ENCODE data around the gene TMEM51. TPM values are rescaled to one million over a fixed set of nuclear protein-coding genes. Genes with fewer than 3 reads are reported as not detected.

TMEM51 gene
- total and polyA plus RNA-seq, 2 of the 4 experiments (the other 2 are of a cell fraction), result 2.7 to 10.2 TPM

GRCh38 chr1:15104768-15105167, 48.8 kb upstream of the TMEM51 start:
- dilution Hi-C loops (cut with HindIII; ENCODE audit: low sequenced_read_pairs, unreplicated experiment) (no loop called here), intact Hi-C loops (cut with micrococcal nuclease) (loop anchor here (2.0 kb wide), 1 partner anchor 992 kb away; no protein-coding TSS in a partner anchor), in situ Hi-C loops (cut with MboI; ENCODE audit: low sequenced_read_pairs) (no loop called here)
- Histone ChIP-seq H3K4me1 (ENCODE audit: control insufficient read depth, insufficient read depth, low read length) (no peaks in the 10 kb centered on the region), H3K9me1 (ENCODE audit: insufficient read depth, low read length) (no peaks in the 10 kb centered on the region), H3K14ac (replicated peaks; ENCODE audit: low read depth, low read length) (no peak overlapping the region), H3K4ac (ENCODE audit: low read depth, low read length) (no peak overlapping the region), H4K5ac (ENCODE audit: low read depth, low read length) (no peak overlapping the region), H2BK120ac (ENCODE audit: low read depth, low read length) (no peak overlapping the region), H2AK9ac (replicated peaks; ENCODE audit: low read depth, low read length, poor library complexity) (no peak overlapping the region), H2BK20ac (ENCODE audit: low read depth, low read length) (no peak overlapping the region), H2AFZ (replicated peaks; ENCODE audit: low read length, poor library complexity) (no peak overlapping the region), H2AK5ac (ENCODE audit: low read depth, low read length) (no peak overlapping the region), H3K9me3 (ENCODE audit: control insufficient read depth, insufficient read depth, low read length) (no peaks in the 10 kb centered on the region), H4K8ac (ENCODE audit: low read depth in 2 of 2, low read length in 2 of 2) (no peak overlapping the region), H3K4me3 (ENCODE audit: insufficient read depth, low read depth, low read length) (no peak overlapping the region), H2BK5ac (ENCODE audit: low read depth, low read length, poor library complexity, severe bottlenecking) (no peak overlapping the region), H3K36me3 (ENCODE audit: control insufficient read depth, insufficient read depth, low read length) (no peaks in the 10 kb centered on the region), H3K79me1 (ENCODE audit: low read depth in 1 of 2, low read length in 2 of 2) (no peaks in the 10 kb centered on the region), H3K27ac (ENCODE audit: insufficient read depth, low read length) (no peak overlapping the region), H3K23ac (ENCODE audit: low read depth, low read length) (no peak overlapping the region), H3K56ac (ENCODE audit: extremely low read depth, insufficient read depth, low read length) (no peak overlapping the region), H2BK15ac (ENCODE audit: low read depth, low read length) (no peak overlapping the region), H3K18ac (ENCODE audit: low read depth, low read length) (no peak overlapping the region), H4K20me1 (ENCODE audit: insufficient read depth, low read length) (no peaks in the 10 kb centered on the region), H4K91ac (ENCODE audit: insufficient read depth, low read depth, low read length) (no peak overlapping the region), H3K4me2 (ENCODE audit: low read depth, low read length) (no peak overlapping the region), H3K9ac (ENCODE audit: low read depth, low read length) (no peak overlapping the region), H3K27me3 (ENCODE audit: control insufficient read depth, insufficient read depth, low read length) (peaks cover 13% of the 10 kb centered on the region; the same call in 1 of the 2 replicates)
- ChIA-PET CTCF (no interaction called here), POLR2A (ENCODE audit: unreplicated experiment) (no interaction called here)
- BruUV-seq (replicated peaks), result no TSS peak
- DNase-seq (no peak), ATAC-seq (ENCODE audit: low read depth) (no peak)
- TF ChIP-seq CTCF (conservative IDR thresholded peaks at IDR 0.05; ENCODE audit: low read depth, low read length) (no peak), RFX5 (IDR thresholded peaks at IDR 0.05; ENCODE audit: low read depth, low read length) (no peak), MAZ (IDR thresholded peaks at IDR 0.05; ENCODE audit: borderline replicate concordance, low read depth, low read length) (no peak), MAFK (IDR thresholded peaks at IDR 0.05; ENCODE audit: low read depth, low read length) (no peak), CEBPB (IDR thresholded peaks at IDR 0.05; ENCODE audit: low read depth, low read length) (no peak), FOS (IDR thresholded peaks at IDR 0.05; ENCODE audit: low read depth, low read length) (no peak), BHLHE40 (IDR thresholded peaks at IDR 0.05; ENCODE audit: low read depth, low read length) (no peak), SMC3 (IDR thresholded peaks at IDR 0.05; ENCODE audit: low read depth, low read length) (no peak), ELK1 (IDR thresholded peaks at IDR 0.05; ENCODE audit: borderline replicate concordance, low read depth, low read length) (no peak), RCOR1 (IDR thresholded peaks at IDR 0.05; ENCODE audit: insufficient replicate concordance, low read length) (no peak), USF2 (IDR thresholded peaks at IDR 0.05; ENCODE audit: low read depth, low read length) (no peak), NFE2L2 (IDR thresholded peaks at IDR 0.05; ENCODE audit: low read depth, low read length) (no peak), MXI1 (IDR thresholded peaks at IDR 0.05; ENCODE audit: borderline replicate concordance, low read depth, low read length) (no peak), POLR2A (IDR thresholded peaks at IDR 0.05; ENCODE audit: low read depth, low read length) (no peak), RAD21 (IDR thresholded peaks at IDR 0.05; ENCODE audit: low read length) (no peak), CHD1 (IDR thresholded peaks at IDR 0.05; ENCODE audit: low read depth, low read length) (no peak)

Data from IMR-90 (cell line).